ENCODE data around the gene NRXN3. TPM values are rescaled to one million over a fixed set of nuclear protein-coding genes. Genes with fewer than 3 reads are reported as not detected.

Gene NRXN3
- total and polyA plus RNA-seq, 2 of the 13 experiments (the other 11 are each of a cell fraction or from before 2014, with no cell fraction given): 0.03 TPM; not detected in 1

- TF ChIP-seq KIAA2018 (CRISPR knock-in tag; IDR thresholded peaks at IDR 0.05; ENCODE audit: borderline replicate concordance) (no peak), TBL1XR1 (IDR thresholded peaks at IDR 0.05; ENCODE audit: borderline replicate concordance, low read length, partially characterized antibody) (no peak), MAFK (conservative IDR thresholded peaks at IDR 0.05 in 1 of 2, IDR thresholded peaks at IDR 0.05 in 1 of 2; ENCODE audit: low read length in 2 of 2) (no peak), TBX2 (CRISPR knock-in tag; IDR thresholded peaks at IDR 0.05; ENCODE audit: borderline replicate concordance) (no peak), PCBP1 (IDR thresholded peaks at IDR 0.05; ENCODE audit: borderline replicate concordance, low read depth, low read length) (no peak), E2F1 (CRISPR knock-in tag; IDR thresholded peaks at IDR 0.05) (no peak), ZNF333 (CRISPR knock-in tag; IDR thresholded peaks at IDR 0.05; ENCODE audit: borderline replicate concordance) (no peak), POLR2A (IDR thresholded peaks at IDR 0.05; ENCODE audit: insufficient read depth in 1 of 2, low read depth in 2 of 2, low read length in 2 of 2) (no peak), KMT2B (CRISPR knock-in tag; IDR thresholded peaks at IDR 0.05) (no peak), ZBTB38 (CRISPR knock-in tag; IDR thresholded peaks at IDR 0.05) (no peak), REXO4 (CRISPR knock-in tag; IDR thresholded peaks at IDR 0.05; ENCODE audit: borderline replicate concordance) (no peak), ZBTB20 (CRISPR knock-in tag; IDR thresholded peaks at IDR 0.05; ENCODE audit: borderline replicate concordance, low read depth) (no peak), ZNF878 (CRISPR knock-in tag; IDR thresholded peaks at IDR 0.05) (no peak), ZNF224 (CRISPR knock-in tag; IDR thresholded peaks at IDR 0.05) (no peak)
Measured at GRCh38 chr14:78319406-78319805, 149.2 kb downstream of the NRXN3 start (continued).

Data from HepG2 (cell line).